ENCODE results near the gene PXK. TPM values are rescaled to one million over a fixed set of nuclear protein-coding genes. Genes with fewer than 3 reads are reported as not detected.

Gene PXK
- polyA plus RNA-seq, 3 donors, result 31.5 to 54.0 (median 52.9) TPM

- no peak overlapping the region for H3K4me3 Mint-ChIP-seq
- WGBS (ENCODE audit: insufficient coverage), result 91% methylated on average over 4 of the region's 5 CpGs
- H3K4me3 ChIP-seq (replicated peaks in 1 of 3; ENCODE audit: low read depth in 2 of 3, low read length in 3 of 3), result no peak overlapping the region
- H3K4me1 ChIP-seq (ENCODE audit: control insufficient read depth in 1 of 2, insufficient read depth in 2 of 2, low read length in 2 of 2), result no peaks in the 10 kb centered on the region
- H3K27ac ChIP-seq (ENCODE audit: low read depth in 1 of 2, low read length in 2 of 2), result no peak overlapping the region
- peaks cover 6 to 15% (median 13%) of the 10 kb centered on the region in 3 donors for H3K27me3 Mint-ChIP-seq (ENCODE audit: low read depth in 3 of 3)
- no peak for DNase-seq
- H3K9me3 Mint-ChIP-seq, result peaks cover 0 to 13% (median 4%) of the 10 kb centered on the region in 7 donors
- H3K4me2 ChIP-seq (replicated peaks; ENCODE audit: extremely low read depth, low read length, poor library complexity, severe bottlenecking), result no peak overlapping the region
- H4K20me1 ChIP-seq (ENCODE audit: insufficient read depth, low read length), result no peaks in the 10 kb centered on the region
- H3K36me3 ChIP-seq (replicated peaks in 1 of 2; ENCODE audit: control insufficient read depth in 1 of 2, insufficient read depth in 2 of 2, low read length in 2 of 2), result no peaks in the 10 kb centered on the region
- no peaks in the 10 kb centered on the region for H3K79me2 ChIP-seq (ENCODE audit: insufficient read depth, low read length)
- intact Hi-C loops (cut with micrococcal nuclease), result loop anchor here in 1 of 2 donors (2.0 kb wide), 1 partner anchor 105 kb away; no protein-coding TSS in a partner anchor
- H3K27ac Mint-ChIP-seq, result peak overlapping the region in 1 of 7 donors; percentile 57
- no peak for TF ChIP-seq CTCF (IDR thresholded peaks at IDR 0.05)
- no peak overlapping the region for H2AFZ ChIP-seq (ENCODE audit: insufficient read depth, low read depth, low read length, poor library complexity, severe bottlenecking)
- no peaks in the 10 kb centered on the region for H3K4me1 Mint-ChIP-seq
- no peak overlapping the region for H3K9ac ChIP-seq (ENCODE audit: insufficient read depth, low read length, poor library complexity, severe bottlenecking)
- H3K27me3 ChIP-seq (ENCODE audit: control insufficient read depth in 2 of 2, insufficient read depth in 2 of 2, low read length in 2 of 2), result no peaks in the 10 kb centered on the region
- peaks cover under 1 to 4% of the 10 kb centered on the region in 2 donors for H3K9me3 ChIP-seq (replicated peaks in 1 of 2; ENCODE audit: control insufficient read depth in 1 of 2, insufficient read depth in 1 of 2, low read length in 2 of 2)
- peaks cover 3 to 9% of the 10 kb centered on the region in 2 donors for H3K36me3 Mint-ChIP-seq
These were observed 36.4 kb upstream of the PXK start for GRCh38 chr3:58296269-58296668.

- TF ChIP-seq CTCF (IDR thresholded peaks at IDR 0.05), result no peak
- Histone ChIP-seq H3K4me1 (ENCODE audit: control insufficient read depth in 1 of 2, insufficient read depth in 2 of 2, low read length in 2 of 2) (no peaks in the 10 kb centered on the region), H3K9me3 (replicated peaks in 1 of 2; ENCODE audit: control insufficient read depth in 1 of 2, insufficient read depth in 1 of 2, low read length in 2 of 2) (peaks cover 7 to 10% of the 10 kb centered on the region in 2 donors), H3K79me2 (ENCODE audit: insufficient read depth, low read length) (no peaks in the 10 kb centered on the region), H4K20me1 (ENCODE audit: insufficient read depth, low read length) (no peaks in the 10 kb centered on the region), H2AFZ (ENCODE audit: insufficient read depth, low read depth, low read length, poor library complexity, severe bottlenecking) (no peak overlapping the region), H3K9ac (ENCODE audit: insufficient read depth, low read length, poor library complexity, severe bottlenecking) (no peak overlapping the region), H3K4me2 (replicated peaks; ENCODE audit: extremely low read depth, low read length, poor library complexity, severe bottlenecking) (no peak overlapping the region), H3K27ac (ENCODE audit: low read depth in 1 of 2, low read length in 2 of 2) (no peak overlapping the region), H3K27me3 (ENCODE audit: control insufficient read depth in 2 of 2, insufficient read depth in 2 of 2, low read length in 2 of 2) (no peaks in the 10 kb centered on the region), H3K4me3 (replicated peaks in 1 of 3; ENCODE audit: low read depth in 2 of 3, low read length in 3 of 3) (no peak overlapping the region), H3K36me3 (replicated peaks in 1 of 2; ENCODE audit: control insufficient read depth in 1 of 2, insufficient read depth in 2 of 2, low read length in 2 of 2) (no peaks in the 10 kb centered on the region)
- no peak for DNase-seq
- peaks cover 3 to 18% (median 9%) of the 10 kb centered on the region in 7 donors for H3K9me3 Mint-ChIP-seq
- H3K4me1 Mint-ChIP-seq, result no peaks in the 10 kb centered on the region
- peak overlapping the region in 1 of 7 donors; percentile 57 for H3K27ac Mint-ChIP-seq
- peaks cover 10 to 16% (median 15%) of the 10 kb centered on the region in 3 donors for H3K27me3 Mint-ChIP-seq (ENCODE audit: low read depth in 3 of 3)
- intact Hi-C loops (cut with micrococcal nuclease), result loop anchor here in 1 of 2 donors (2.0 kb wide), 1 partner anchor 106 kb away; no protein-coding TSS in a partner anchor
- H3K4me3 Mint-ChIP-seq, result no peak overlapping the region
- peaks cover 3 to 8% of the 10 kb centered on the region in 2 donors for H3K36me3 Mint-ChIP-seq
- 100% methylated on average over 3 of the region's 6 CpGs for WGBS (ENCODE audit: insufficient coverage)
These were observed 35.8 kb upstream of the PXK start for GRCh38 chr3:58296843-58297242.
